ENCODE results near the gene TMTC4. TPM values are rescaled to one million over a fixed set of nuclear protein-coding genes. Genes with fewer than 3 reads are reported as not detected.
A peak's percentile ranks its signal among the peaks of the same experiment; 100 is the strongest.
"Not testable (repeated sequence)": the region's sequence is repeated elsewhere in the genome, so short reads cannot be mapped to it uniquely, and the experiment has no call there.

Gene TMTC4
- total and polyA plus RNA-seq, 7 donors: 3.6 to 16.9 (median 8.6) TPM

- H3K4me3 ChIP-seq: no peak overlapping the region
- no peaks in the 10 kb centered on the region for H3K4me1 ChIP-seq
- TF ChIP-seq POLR2A (IDR thresholded peaks at IDR 0.05): no peak
- TF ChIP-seq POLR2AphosphoS5 (IDR thresholded peaks at IDR 0.05): no peak
- no peak for TF ChIP-seq EP300 (IDR thresholded peaks at IDR 0.05)
- TF ChIP-seq, protein P1, sequence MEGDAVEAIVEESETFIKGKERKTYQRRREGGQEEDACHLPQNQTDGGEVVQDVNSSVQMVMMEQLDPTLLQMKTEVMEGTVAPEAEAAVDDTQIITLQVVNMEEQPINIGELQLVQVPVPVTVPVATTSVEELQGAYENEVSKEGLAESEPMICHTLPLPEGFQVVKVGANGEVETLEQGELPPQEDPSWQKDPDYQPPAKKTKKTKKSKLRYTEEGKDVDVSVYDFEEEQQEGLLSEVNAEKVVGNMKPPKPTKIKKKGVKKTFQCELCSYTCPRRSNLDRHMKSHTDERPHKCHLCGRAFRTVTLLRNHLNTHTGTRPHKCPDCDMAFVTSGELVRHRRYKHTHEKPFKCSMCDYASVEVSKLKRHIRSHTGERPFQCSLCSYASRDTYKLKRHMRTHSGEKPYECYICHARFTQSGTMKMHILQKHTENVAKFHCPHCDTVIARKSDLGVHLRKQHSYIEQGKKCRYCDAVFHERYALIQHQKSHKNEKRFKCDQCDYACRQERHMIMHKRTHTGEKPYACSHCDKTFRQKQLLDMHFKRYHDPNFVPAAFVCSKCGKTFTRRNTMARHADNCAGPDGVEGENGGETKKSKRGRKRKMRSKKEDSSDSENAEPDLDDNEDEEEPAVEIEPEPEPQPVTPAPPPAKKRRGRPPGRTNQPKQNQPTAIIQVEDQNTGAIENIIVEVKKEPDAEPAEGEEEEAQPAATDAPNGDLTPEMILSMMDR (IDR thresholded peaks at IDR 0.05): no peak
- H3K27me3 ChIP-seq: no peaks in the 10 kb centered on the region
- WGBS, 2 donors: 38 to 58% methylated on average over 12 of the region's 12 CpGs
- intact Hi-C loops (cut with DNase I): no loop called here
- H3K9me3 ChIP-seq: peaks cover 0 to 3% (median 0%) of the 10 kb centered on the region in 4 donors
- DNase-seq: no peak
- H3K36me3 ChIP-seq: no peaks in the 10 kb centered on the region
- H3K27ac ChIP-seq: no peak overlapping the region
Observed at GRCh38 chr13:100694722-100695508, 20.3 kb upstream of the TMTC4 start.

GRCh38 chr13:100689191-100689590 is 14.6 kb upstream of the TMTC4 start:
- Histone ChIP-seq H3K27me3 (no peaks in the 10 kb centered on the region), H3K4me1 (no peaks in the 10 kb centered on the region), H3K4me3 (no peak overlapping the region), H3K9me3 (peaks cover 0 to 9% (median 0%) of the 10 kb centered on the region in 4 donors), H3K27ac (no peak overlapping the region), H3K36me3 (no peaks in the 10 kb centered on the region)
- intact Hi-C loops (cut with DNase I): no loop called here
- TF ChIP-seq EP300 (IDR thresholded peaks at IDR 0.05) (no peak), POLR2AphosphoS5 (IDR thresholded peaks at IDR 0.05) (no peak), POLR2A (IDR thresholded peaks at IDR 0.05) (no peak)
- TF ChIP-seq, protein P1 (IDR thresholded peaks at IDR 0.05): no peak
- 37 to 81% methylated on average over 1 of the region's 1 CpG for WGBS, 2 donors
- DNase-seq: no peak

DNA sequence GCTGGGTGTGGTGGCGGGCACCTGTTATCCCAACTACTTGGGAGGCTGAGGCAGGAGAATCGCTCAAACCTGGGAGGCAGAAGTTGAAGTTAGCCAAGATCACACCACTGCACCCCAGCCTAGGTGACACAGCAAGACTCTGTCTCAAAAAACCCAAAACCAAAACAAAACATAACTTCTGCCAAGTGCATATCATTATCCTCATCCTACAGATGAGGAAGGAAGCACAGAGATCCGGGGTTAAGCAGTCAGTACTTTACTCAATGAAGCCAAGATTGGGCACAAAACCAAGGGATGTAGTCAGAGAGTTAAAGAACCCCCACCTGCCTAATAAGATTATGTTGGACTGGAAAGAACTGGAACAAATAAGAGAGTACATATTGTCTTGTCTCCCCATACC is 5.5 kb upstream of the TMTC4 start:
- Histone ChIP-seq H3K27ac (no peak overlapping the region), H3K27me3 (no peaks in the 10 kb centered on the region), H3K4me3 (no peak overlapping the region), H3K36me3 (no peaks in the 10 kb centered on the region), H3K9me3 (no peaks in the 10 kb centered on the region), H3K4me1 (peaks cover 0 to 7% (median 4%) of the 10 kb centered on the region in 4 donors)
- TF ChIP-seq, protein P1 (IDR thresholded peaks at IDR 0.05): no peak
- no peak for TF ChIP-seq EP300 (IDR thresholded peaks at IDR 0.05)
- no peak for TF ChIP-seq POLR2A (IDR thresholded peaks at IDR 0.05)
- TF ChIP-seq POLR2AphosphoS5 (IDR thresholded peaks at IDR 0.05): no peak
- WGBS, 2 donors: 73 to 82% methylated on average over 3 of the region's 3 CpGs
- DNase-seq: no peak
- intact Hi-C loops (cut with DNase I): no loop called here

GRCh38 chr13:100677128-100677527 is 2.5 kb upstream of the TMTC4 start:
- intact Hi-C loops (cut with DNase I): loop anchor here (10.0 kb wide), 1 partner anchor 712 kb away; no protein-coding TSS in a partner anchor
- 90 to 95% methylated on average over 5 of the region's 5 CpGs for WGBS, 2 donors
- not testable (repeated sequence) for H3K27ac ChIP-seq, H3K36me3 ChIP-seq, H3K27me3 ChIP-seq, H3K4me3 ChIP-seq, H3K9me3 ChIP-seq, DNase-seq
- H3K4me1 ChIP-seq: peaks cover 0 to 21% (median 16%) of the 10 kb centered on the region in 4 donors

DNA sequence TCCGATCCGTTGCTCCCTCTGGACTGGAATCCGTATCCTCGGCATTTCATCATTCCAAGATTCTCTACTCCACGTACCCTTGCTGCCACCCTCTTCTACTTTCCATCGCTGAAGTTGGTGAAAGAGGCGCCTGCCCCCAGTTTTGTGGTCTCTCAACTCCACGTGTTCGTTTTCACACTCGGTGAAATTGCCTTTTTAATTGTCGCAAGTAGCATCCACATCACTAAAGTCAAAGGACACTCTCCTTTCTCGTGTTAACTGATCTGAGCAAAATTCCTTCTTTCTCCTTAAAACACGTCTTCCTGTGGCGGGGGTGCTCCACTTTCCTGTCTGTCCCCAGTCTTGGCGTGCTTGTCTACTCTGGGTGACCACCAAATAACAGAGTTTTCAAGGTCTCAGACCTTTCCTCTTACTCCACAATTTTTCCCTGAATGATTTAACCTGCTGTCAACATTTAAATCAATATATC is 1.1 kb upstream of the TMTC4 start:
- TF ChIP-seq EP300 (IDR thresholded peaks at IDR 0.05) (no peak), POLR2A (IDR thresholded peaks at IDR 0.05) (no peak), POLR2AphosphoS5 (IDR thresholded peaks at IDR 0.05) (no peak)
- TF ChIP-seq, protein P1 (IDR thresholded peaks at IDR 0.05): no peak
- intact Hi-C loops (cut with DNase I): loop anchor here (2.0 to 10.0 kb wide), 2 partner anchors 711 to 1177 kb away; no protein-coding TSS in a partner anchor

More for the DNA sequence above, 1.1 kb upstream of the TMTC4 start:
- H3K9me3 ChIP-seq: no peaks in the 10 kb centered on the region
- peak overlapping the region; percentile 55 to 96 (median 83) for H3K4me3 ChIP-seq
- WGBS, 2 donors: 9 to 12% methylated on average over 15 of the region's 15 CpGs
- H3K27ac ChIP-seq: peak overlapping the region; percentile 87 to 95 (median 92)
- peaks cover 0 to 21% (median 16%) of the 10 kb centered on the region in 4 donors for H3K4me1 ChIP-seq
- no peaks in the 10 kb centered on the region for H3K27me3 ChIP-seq
- no peaks in the 10 kb centered on the region for H3K36me3 ChIP-seq
- no peak for DNase-seq
